Skeletal muscle satellite cell (primary cell): Measurements from ENCODE around the gene SCMH1.

Experiments used
- H3K27me3 ChIP-seq: 2 replicates; pipeline ENCODE4 v1.7.0; 2013; ENCODE audit warnings: low read length; ENCODE audit not compliant: control insufficient read depth, insufficient read depth
- H3K36me3 ChIP-seq: 2 replicates; pipeline ENCODE4 v1.7.0; 2013; ENCODE audit warnings: mild to moderate bottlenecking, control low read depth, low read length; ENCODE audit not compliant: insufficient read depth
- H3K4me1 ChIP-seq: 2 replicates; pipeline ENCODE4 v1.7.0; 2013; ENCODE audit warnings: low read length; ENCODE audit not compliant: control insufficient read depth, insufficient read depth
- H3K4me2 ChIP-seq: 2 replicates; pipeline ENCODE4 v1.7.0; 2013; ENCODE audit warnings: mild to moderate bottlenecking, low read length
- H3K4me3 ChIP-seq: 2 replicates; pipeline ENCODE4 v1.7.0; 2013; ENCODE audit warnings: low read length
- H3K9ac ChIP-seq: 2 replicates; pipeline ENCODE4 v1.7.0; 2013; ENCODE audit warnings: mild to moderate bottlenecking, low read depth, low read length, moderate library complexity
- H3K9me3 ChIP-seq: replicated peaks from 2 replicates; pipeline ENCODE4 v1.7.0; 2013; ENCODE audit warnings: mild to moderate bottlenecking, control low read depth, low read length

SCMH1 gene

GRCh38 chr1:40977716-40978115 lies 264.4 kb downstream of the SCMH1 start:
- H3K9ac ChIP-seq = no peak overlapping the region
- H3K4me2 ChIP-seq = no peak overlapping the region
- H3K27me3 ChIP-seq = no peaks in the 10 kb centered on the region
- no peak overlapping the region for H3K4me3 ChIP-seq
- peaks cover 43% of the 10 kb centered on the region for H3K4me1 ChIP-seq
- H3K9me3 ChIP-seq = no peaks in the 10 kb centered on the region
- H3K36me3 ChIP-seq = no peaks in the 10 kb centered on the region
